ENCODE measurements around the gene AIFM2.

- no peak for TF ChIP-seq EZH2 (IDR thresholded peaks at IDR 0.05)
- no peak for TF ChIP-seq POLR2AphosphoS5 (IDR thresholded peaks at IDR 0.05; ENCODE audit: borderline replicate concordance, low read depth, low read length)
Measured at GRCh38 chr10:70088308-70088698, 44.3 kb downstream of the AIFM2 start.
